Measurements from ENCODE around the gene OR10A7.

The OR10A7 gene

DNA sequence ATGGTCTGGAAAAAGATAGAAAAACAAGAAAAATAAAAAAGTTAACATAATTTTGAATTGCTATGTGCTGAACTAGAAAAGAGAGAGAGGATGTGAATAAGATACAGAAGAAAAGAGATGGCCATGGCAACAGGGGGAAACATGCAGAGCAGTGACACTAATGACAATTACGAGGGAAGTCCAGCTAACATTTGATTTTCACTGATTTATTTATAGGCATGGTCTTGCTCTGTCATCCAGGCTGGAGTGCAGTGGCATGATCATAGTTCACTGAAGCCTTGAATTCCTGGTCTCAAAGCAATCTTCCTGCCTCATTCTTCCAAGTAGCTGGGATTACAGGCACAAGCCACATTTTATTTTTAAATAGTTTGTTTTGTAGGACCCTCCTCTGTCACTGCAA is 25.3 kb downstream of the OR10A7 start:
- H3K36me3 ChIP-seq (ENCODE audit: control insufficient read depth, insufficient read depth, low read length) = no peaks in the 10 kb centered on the region

DNA sequence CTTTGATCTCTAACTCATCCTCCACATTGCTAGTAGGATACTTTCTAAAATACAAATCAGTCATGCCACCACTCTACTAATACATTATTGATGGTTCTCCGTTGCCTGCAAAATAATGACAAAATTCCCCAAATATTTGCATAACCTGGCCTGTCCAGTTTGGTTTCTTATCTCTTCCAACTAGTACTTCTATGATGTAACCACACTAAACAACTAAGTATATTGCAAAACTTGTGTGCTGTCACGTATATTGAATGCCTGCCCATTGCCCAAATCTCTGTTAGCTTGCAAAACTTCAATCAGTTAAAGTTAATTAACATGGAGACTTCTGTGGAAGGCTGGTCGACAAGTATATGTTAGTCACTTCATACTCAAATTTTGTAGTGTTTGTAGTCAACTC is 30.1 kb downstream of the OR10A7 start:
- no peak overlapping the region for H3K27ac ChIP-seq (ENCODE audit: low read depth, low read length)
- no peak overlapping the region for H3K4me3 ChIP-seq (ENCODE audit: low read depth, low read length)
- no peaks in the 10 kb centered on the region for H3K36me3 ChIP-seq (ENCODE audit: control insufficient read depth, insufficient read depth, low read length)
- no peaks in the 10 kb centered on the region for H3K9me3 ChIP-seq (ENCODE audit: control insufficient read depth, insufficient read depth, low read length)
- no peaks in the 10 kb centered on the region for H3K4me1 ChIP-seq (ENCODE audit: control insufficient read depth, insufficient read depth, low read length)
- no peak overlapping the region for H3K9ac ChIP-seq (ENCODE audit: low read depth, low read length)
- H3K27me3 ChIP-seq (ENCODE audit: control insufficient read depth, insufficient read depth, low read length) = no peaks in the 10 kb centered on the region

More for the DNA sequence above, 25.3 kb downstream of the OR10A7 start:
- Histone ChIP-seq H3K9ac (ENCODE audit: low read depth, low read length) (no peak overlapping the region), H3K4me3 (ENCODE audit: low read depth, low read length) (no peak overlapping the region), H3K4me1 (ENCODE audit: control insufficient read depth, insufficient read depth, low read length) (no peaks in the 10 kb centered on the region), H3K27ac (ENCODE audit: low read depth, low read length) (no peak overlapping the region), H3K9me3 (ENCODE audit: control insufficient read depth, insufficient read depth, low read length) (no peaks in the 10 kb centered on the region), H3K27me3 (ENCODE audit: control insufficient read depth, insufficient read depth, low read length) (no peaks in the 10 kb centered on the region)

DNA sequence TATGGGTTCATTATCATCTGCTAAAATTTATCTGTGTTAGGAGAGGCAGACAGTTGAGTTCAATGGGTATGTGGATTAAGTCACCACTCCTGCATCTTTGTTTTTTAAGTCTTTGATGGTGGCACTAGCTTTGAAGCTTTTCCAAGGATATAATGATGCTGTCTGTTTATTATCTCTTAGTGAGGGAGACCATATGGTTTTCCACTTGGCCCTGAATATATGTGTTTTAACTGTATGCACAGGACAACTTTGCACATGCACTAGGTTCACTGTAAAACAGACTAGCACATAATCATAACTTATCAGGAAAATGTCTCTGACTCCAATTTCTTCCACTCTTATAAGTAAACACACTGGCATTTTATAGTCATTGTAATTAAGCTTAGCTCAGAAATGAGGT is 32.5 kb downstream of the OR10A7 start:
- no peaks in the 10 kb centered on the region for H3K9me3 ChIP-seq (ENCODE audit: control insufficient read depth, insufficient read depth, low read length)

DNA sequence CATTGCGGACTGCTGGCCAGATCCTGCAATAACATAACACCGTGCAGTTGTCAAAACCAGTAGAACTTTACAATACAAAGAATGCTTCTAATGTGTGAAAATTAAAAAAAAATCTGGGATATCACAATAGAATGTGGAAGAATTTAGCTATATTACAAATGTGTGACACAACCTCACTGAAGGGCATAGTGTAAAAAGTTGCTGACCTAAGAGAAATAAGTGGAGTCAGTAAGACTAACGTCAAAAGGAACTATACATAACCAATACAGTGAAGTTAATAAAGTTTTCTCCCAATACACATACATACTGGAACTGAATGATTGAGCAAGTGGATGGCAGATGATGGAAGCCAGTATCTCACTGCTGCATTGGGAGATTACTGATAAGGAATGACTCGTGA is 36.0 kb downstream of the OR10A7 start:
- no peaks in the 10 kb centered on the region for H3K9me3 ChIP-seq (ENCODE audit: control insufficient read depth, insufficient read depth, low read length)
- no peaks in the 10 kb centered on the region for H3K36me3 ChIP-seq (ENCODE audit: control insufficient read depth, insufficient read depth, low read length)
- H3K4me1 ChIP-seq (ENCODE audit: control insufficient read depth, insufficient read depth, low read length) = no peaks in the 10 kb centered on the region
- no peak overlapping the region for H3K4me3 ChIP-seq (ENCODE audit: low read depth, low read length)
- H3K27me3 ChIP-seq (ENCODE audit: control insufficient read depth, insufficient read depth, low read length) = no peaks in the 10 kb centered on the region
- H3K27ac ChIP-seq (ENCODE audit: low read depth, low read length) = no peak overlapping the region
- no peak overlapping the region for H3K9ac ChIP-seq (ENCODE audit: low read depth, low read length)

More for the DNA sequence above, 32.5 kb downstream of the OR10A7 start:
- Histone ChIP-seq H3K4me1 (ENCODE audit: control insufficient read depth, insufficient read depth, low read length) (no peaks in the 10 kb centered on the region), H3K27me3 (ENCODE audit: control insufficient read depth, insufficient read depth, low read length) (no peaks in the 10 kb centered on the region), H3K27ac (ENCODE audit: low read depth, low read length) (no peak overlapping the region), H3K36me3 (ENCODE audit: control insufficient read depth, insufficient read depth, low read length) (no peaks in the 10 kb centered on the region), H3K4me3 (ENCODE audit: low read depth, low read length) (no peak overlapping the region), H3K9ac (ENCODE audit: low read depth, low read length) (no peak overlapping the region)

DNA sequence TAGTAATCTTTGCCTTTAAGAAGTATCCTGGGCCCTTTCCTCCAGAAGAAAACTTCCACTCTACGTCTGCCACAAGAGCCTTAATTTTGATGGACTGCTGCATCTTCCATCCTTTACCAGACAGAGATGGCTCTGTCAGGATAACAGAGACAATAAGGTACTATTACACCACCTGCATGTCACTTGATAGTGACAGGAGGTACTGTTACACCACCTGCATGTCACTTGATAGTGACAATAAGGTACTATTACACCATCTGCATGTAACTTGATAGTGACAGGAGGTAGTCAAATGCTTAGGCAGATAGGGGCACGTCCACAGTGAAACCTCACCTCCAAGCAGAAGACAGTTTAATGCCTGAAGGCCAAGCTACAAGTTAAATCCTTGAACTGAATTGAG is 37.5 kb downstream of the OR10A7 start:
- Histone ChIP-seq H3K27me3 (ENCODE audit: control insufficient read depth, insufficient read depth, low read length) (no peaks in the 10 kb centered on the region), H3K9ac (ENCODE audit: low read depth, low read length) (no peak overlapping the region), H3K27ac (ENCODE audit: low read depth, low read length) (no peak overlapping the region), H3K9me3 (ENCODE audit: control insufficient read depth, insufficient read depth, low read length) (no peaks in the 10 kb centered on the region), H3K4me3 (ENCODE audit: low read depth, low read length) (no peak overlapping the region), H3K4me1 (ENCODE audit: control insufficient read depth, insufficient read depth, low read length) (no peaks in the 10 kb centered on the region), H3K36me3 (ENCODE audit: control insufficient read depth, insufficient read depth, low read length) (no peaks in the 10 kb centered on the region)
